ENCODE results near the gene RHD.
"Not testable (repeated sequence)": the region's sequence is repeated elsewhere in the genome, so short reads cannot be mapped to it uniquely, and the experiment has no call there.

DNA sequence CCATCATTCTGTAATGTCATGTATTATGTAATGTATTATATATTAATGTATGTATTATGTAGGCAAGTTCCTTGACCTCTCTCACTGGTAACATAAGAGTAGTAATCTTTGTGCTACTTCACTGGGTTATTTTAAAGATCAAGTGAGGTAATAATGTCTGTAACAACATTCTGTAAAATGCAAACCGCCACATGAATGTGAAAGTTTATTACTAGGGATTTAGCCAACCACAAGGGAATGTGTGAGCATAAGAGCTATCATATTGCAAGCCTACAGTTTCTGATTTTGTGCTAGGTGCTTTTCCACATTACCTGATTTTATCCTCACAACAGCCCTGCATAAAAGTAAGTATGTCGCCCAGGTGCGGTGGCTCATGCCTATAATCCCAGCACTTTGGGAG lies 52.1 kb downstream of the RHD start:
- TF ChIP-seq, protein P1, sequence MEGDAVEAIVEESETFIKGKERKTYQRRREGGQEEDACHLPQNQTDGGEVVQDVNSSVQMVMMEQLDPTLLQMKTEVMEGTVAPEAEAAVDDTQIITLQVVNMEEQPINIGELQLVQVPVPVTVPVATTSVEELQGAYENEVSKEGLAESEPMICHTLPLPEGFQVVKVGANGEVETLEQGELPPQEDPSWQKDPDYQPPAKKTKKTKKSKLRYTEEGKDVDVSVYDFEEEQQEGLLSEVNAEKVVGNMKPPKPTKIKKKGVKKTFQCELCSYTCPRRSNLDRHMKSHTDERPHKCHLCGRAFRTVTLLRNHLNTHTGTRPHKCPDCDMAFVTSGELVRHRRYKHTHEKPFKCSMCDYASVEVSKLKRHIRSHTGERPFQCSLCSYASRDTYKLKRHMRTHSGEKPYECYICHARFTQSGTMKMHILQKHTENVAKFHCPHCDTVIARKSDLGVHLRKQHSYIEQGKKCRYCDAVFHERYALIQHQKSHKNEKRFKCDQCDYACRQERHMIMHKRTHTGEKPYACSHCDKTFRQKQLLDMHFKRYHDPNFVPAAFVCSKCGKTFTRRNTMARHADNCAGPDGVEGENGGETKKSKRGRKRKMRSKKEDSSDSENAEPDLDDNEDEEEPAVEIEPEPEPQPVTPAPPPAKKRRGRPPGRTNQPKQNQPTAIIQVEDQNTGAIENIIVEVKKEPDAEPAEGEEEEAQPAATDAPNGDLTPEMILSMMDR (IDR thresholded peaks at IDR 0.05) = not testable (repeated sequence)
- TF ChIP-seq POLR2A, EP300 (IDR thresholded peaks at IDR 0.05): not testable (repeated sequence)
